NCI-H2107 (cell line): ENCODE data around the gene RALBP1.

ENCODE experiments used
- DNase-seq: peaks from one replicate; lab custom pipeline; 2025; lab: John Stamatoyannopoulos, UW

The RALBP1 gene

GRCh38 chr18:9508446-9509025 is 33.2 kb downstream of the RALBP1 start:
- no peak for DNase-seq

- no peak for DNase-seq
These were observed 38.7 kb downstream of the RALBP1 start for GRCh38 chr18:9513971-9514512.

- no peak for DNase-seq
These were observed 41.2 kb downstream of the RALBP1 start for GRCh38 chr18:9516437-9517064.

GRCh38 chr18:9517869-9518268 is 42.6 kb downstream of the RALBP1 start:
- DNase-seq: no peak

- no peak for DNase-seq
These were observed 44.1 kb downstream of the RALBP1 start for GRCh38 chr18:9519399-9519798.

GRCh38 chr18:9520666-9521065 is 45.4 kb downstream of the RALBP1 start:
- no peak for DNase-seq

GRCh38 chr18:9521770-9522169 is 46.5 kb downstream of the RALBP1 start:
- no peak for DNase-seq

- DNase-seq: no peak
These were observed 47.6 kb downstream of the RALBP1 start for GRCh38 chr18:9522952-9523351.

GRCh38 chr18:9526458-9526857 is 51.1 kb downstream of the RALBP1 start:
- DNase-seq: no peak

- no peak for DNase-seq
These were observed 55.1 kb downstream of the RALBP1 start for GRCh38 chr18:9530226-9531009.

GRCh38 chr18:9531791-9532410 is 56.6 kb downstream of the RALBP1 start:
- no peak for DNase-seq

- DNase-seq: no peak
These were observed 59.5 kb downstream of the RALBP1 start for GRCh38 chr18:9534844-9535243.

GRCh38 chr18:9535430-9535991 is 60.2 kb downstream of the RALBP1 start:
- DNase-seq: no peak

- no peak for DNase-seq
These were observed 61.2 kb downstream of the RALBP1 start for GRCh38 chr18:9536354-9537152.

GRCh38 chr18:9537677-9538076 is 62.4 kb downstream of the RALBP1 start:
- no peak for DNase-seq

- no peak for DNase-seq
These were observed 64.0 kb downstream of the RALBP1 start for GRCh38 chr18:9539283-9539682.

GRCh38 chr18:9539938-9540337 is 64.6 kb downstream of the RALBP1 start:
- no peak for DNase-seq

- DNase-seq: no peak
These were observed 67.6 kb downstream of the RALBP1 start for GRCh38 chr18:9542924-9543323.

- DNase-seq: no peak
These were observed 69.7 kb downstream of the RALBP1 start for GRCh38 chr18:9545029-9545428.

- no peak for DNase-seq
These were observed 71.2 kb downstream of the RALBP1 start for GRCh38 chr18:9546468-9546867.

- no peak for DNase-seq
These were observed 72.5 kb downstream of the RALBP1 start for GRCh38 chr18:9547782-9548181.
